Activated CD8-positive, alpha-beta memory T cell treated with anti-CD3 and anti-CD28 coated beads, Interleukin-2, amount 10 ng/mL, durations not matched to agents 7 days and 5 days (primary cell): ENCODE measurements around the gene ORM2. TPM values are rescaled to one million over a fixed set of nuclear protein-coding genes. Genes with fewer than 3 reads are reported as not detected.
A peak's percentile ranks its signal among the peaks of the same experiment; 100 is the strongest.

Experiments
- ATAC-seq: fragments of 150-1000 bp; cut with Tn5 transposase; one replicate; pipeline ENCODE4 v1.10.0; 2021; ENCODE audit warnings: moderate library complexity
- CTCF ChIA-PET: fragments of 350-600 bp; sonication (Branson Sonifier 250); formaldehyde crosslinking; loops from one replicate; lab custom pipeline; 2021; ENCODE audit warnings: antibody characterized with exemption; lab: Charles Lee
- DNase-seq: peaks from one replicate; pipeline ENCODE4 v3.0.0-alpha.2; 2020
- H3K27ac Mint-ChIP-seq: one replicate; pipeline ENCODE4 v1.8.0; 2021; ENCODE audit warnings: mild to moderate bottlenecking, mixed read lengths
- H3K27me3 Mint-ChIP-seq: one replicate; pipeline ENCODE4 v1.8.0; 2021; ENCODE audit warnings: mixed read lengths
- H3K36me3 Mint-ChIP-seq: one replicate; pipeline ENCODE4 v1.8.0; 2021; ENCODE audit warnings: mild to moderate bottlenecking, mixed read lengths
- H3K4me1 Mint-ChIP-seq: one replicate; pipeline ENCODE4 v1.8.0; 2021; ENCODE audit warnings: mixed read lengths
- H3K4me3 Mint-ChIP-seq: one replicate; pipeline ENCODE4 v1.8.0; 2021; ENCODE audit warnings: mild to moderate bottlenecking, moderate library complexity, mixed read lengths
- H3K9me3 Mint-ChIP-seq: one replicate; pipeline ENCODE4 v1.8.0; 2022; ENCODE audit warnings: low read depth, mixed read lengths
- total RNA-seq, 2 experiments: library from RNA; stranded (reverse); gene quantifications; one replicate each; pipeline ENCODE4 v1.2.3, GENCODE V29; 2021

The ORM2 gene
- total RNA-seq, 2 experiments from 2014 or later = not detected

DNA sequence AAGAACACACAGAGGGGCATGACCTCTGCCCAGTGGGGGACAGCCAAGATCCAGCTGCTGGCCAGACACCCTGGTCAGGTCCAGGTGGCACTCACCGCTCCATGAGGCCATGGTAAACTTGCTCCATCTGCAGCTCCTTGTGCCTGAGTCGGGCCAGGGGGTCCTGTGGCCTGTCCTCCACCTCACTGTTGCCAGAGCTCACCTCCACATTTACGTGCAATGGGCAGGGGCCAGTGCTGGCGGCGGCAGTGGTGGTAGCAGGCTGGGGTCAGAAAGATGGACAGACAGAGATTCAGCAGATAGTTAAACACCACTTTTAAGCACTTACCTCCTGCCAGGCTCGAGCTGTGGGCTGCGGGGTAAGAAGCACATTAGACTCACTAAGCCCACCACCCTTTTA, 30.1 kb downstream of the ORM2 start:
- Mint-ChIP-seq H3K9me3 (no peaks in the 10 kb centered on the region), H3K36me3 (peaks cover 88% of the 10 kb centered on the region), H3K27me3 (no peaks in the 10 kb centered on the region), H3K4me3 (no peak overlapping the region), H3K4me1 (peaks cover 65% of the 10 kb centered on the region), H3K27ac (peak overlapping the region; percentile 47)
- DNase-seq (no peak), ATAC-seq (no peak)
- CTCF ChIA-PET = interaction anchor here (1.4 kb wide), 1 partner anchor 26 kb away, joined by 3 read pairs; no protein-coding TSS in a partner anchor

DNA sequence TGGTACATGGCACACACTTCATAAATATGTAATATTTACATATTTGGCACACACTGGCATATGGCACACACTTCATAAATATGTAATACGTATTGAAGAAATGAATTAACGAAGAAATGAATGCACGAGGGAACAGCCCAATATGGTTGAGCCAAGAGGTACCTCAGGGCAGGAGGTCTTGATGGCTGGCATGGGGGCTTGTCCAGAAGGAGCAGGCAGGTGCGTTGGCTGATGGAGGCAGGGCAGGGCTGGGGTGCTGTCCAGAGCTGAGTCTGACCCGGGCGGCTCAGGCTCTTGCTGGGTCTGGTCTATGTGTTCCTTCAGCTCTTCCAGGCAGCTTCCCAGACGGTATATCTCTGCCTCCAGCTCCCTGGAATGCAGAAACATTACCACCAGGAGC, 31.9 kb downstream of the ORM2 start:
- Mint-ChIP-seq H3K27ac (peak overlapping the region; percentile 66), H3K36me3 (peaks cover 89% of the 10 kb centered on the region), H3K4me3 (no peak overlapping the region), H3K27me3 (no peaks in the 10 kb centered on the region), H3K9me3 (no peaks in the 10 kb centered on the region), H3K4me1 (peaks cover 75% of the 10 kb centered on the region)
- CTCF ChIA-PET = no interaction called here
- no peak for DNase-seq
- no peak for ATAC-seq

DNA sequence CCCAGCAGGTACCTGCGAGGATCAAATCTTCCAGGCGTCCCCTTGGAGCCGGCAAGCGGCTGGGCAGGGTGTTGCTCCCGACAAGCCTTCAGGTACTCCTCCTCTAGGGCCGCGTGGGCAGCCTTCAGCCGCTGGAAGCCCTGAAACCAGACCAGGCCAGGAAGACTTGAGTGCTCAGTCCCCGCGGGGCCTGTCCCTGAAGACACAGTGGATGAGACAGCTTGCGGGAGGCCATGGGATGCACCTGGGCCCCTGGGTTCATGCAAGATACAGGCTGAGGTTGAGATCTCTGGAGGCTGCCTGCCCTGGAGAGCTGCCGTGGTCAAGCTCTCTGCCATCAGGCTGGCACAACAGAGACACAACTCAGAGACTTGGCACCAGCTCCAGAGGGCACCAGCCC, 32.7 kb downstream of the ORM2 start:
- Mint-ChIP-seq H3K36me3 (peaks cover 91% of the 10 kb centered on the region), H3K27ac (peak overlapping the region; percentile 18), H3K4me1 (peaks cover 79% of the 10 kb centered on the region), H3K27me3 (no peaks in the 10 kb centered on the region), H3K9me3 (no peaks in the 10 kb centered on the region), H3K4me3 (no peak overlapping the region)
- CTCF ChIA-PET = interaction anchor here (0.9 to 7.3 kb wide), 3 partner anchors 10 to 23 kb away, joined by 3 to 135 read pairs (median 4); partner anchors contain the start of gene AKNA
- ATAC-seq (no peak), DNase-seq (no peak)

DNA sequence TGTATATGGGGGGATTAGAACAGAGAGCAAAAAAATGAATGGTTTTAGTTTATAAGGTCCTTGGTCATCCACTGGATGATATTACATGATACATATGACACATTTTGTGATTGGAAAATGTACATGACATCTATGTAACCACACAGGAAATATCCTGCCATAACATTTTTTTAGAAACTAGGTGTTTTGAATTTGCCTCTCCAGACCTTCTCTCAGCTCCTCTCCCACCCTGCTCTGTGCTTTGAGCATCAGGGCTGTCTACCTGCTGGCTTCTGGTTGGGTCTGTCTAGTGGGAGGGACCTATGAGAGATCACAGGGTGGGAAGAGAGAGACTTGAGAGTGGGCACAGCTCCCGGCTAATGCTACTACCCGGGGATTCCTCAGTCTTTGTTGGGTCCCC, 33.8 kb downstream of the ORM2 start:
- ATAC-seq = peak; percentile 40
- no peak for DNase-seq
- H3K4me3 Mint-ChIP-seq = peak overlapping the region; percentile 9
- H3K27me3 Mint-ChIP-seq = no peaks in the 10 kb centered on the region
- peaks cover 93% of the 10 kb centered on the region for H3K36me3 Mint-ChIP-seq
- H3K4me1 Mint-ChIP-seq = peaks cover 84% of the 10 kb centered on the region
- H3K9me3 Mint-ChIP-seq = no peaks in the 10 kb centered on the region
- peak overlapping the region; percentile 89 for H3K27ac Mint-ChIP-seq
- CTCF ChIA-PET = interaction anchor here (0.8 to 7.3 kb wide), 7 partner anchors 8 to 290 kb away, joined by 3 to 135 read pairs (median 3); partner anchors contain the start of gene AKNA

DNA sequence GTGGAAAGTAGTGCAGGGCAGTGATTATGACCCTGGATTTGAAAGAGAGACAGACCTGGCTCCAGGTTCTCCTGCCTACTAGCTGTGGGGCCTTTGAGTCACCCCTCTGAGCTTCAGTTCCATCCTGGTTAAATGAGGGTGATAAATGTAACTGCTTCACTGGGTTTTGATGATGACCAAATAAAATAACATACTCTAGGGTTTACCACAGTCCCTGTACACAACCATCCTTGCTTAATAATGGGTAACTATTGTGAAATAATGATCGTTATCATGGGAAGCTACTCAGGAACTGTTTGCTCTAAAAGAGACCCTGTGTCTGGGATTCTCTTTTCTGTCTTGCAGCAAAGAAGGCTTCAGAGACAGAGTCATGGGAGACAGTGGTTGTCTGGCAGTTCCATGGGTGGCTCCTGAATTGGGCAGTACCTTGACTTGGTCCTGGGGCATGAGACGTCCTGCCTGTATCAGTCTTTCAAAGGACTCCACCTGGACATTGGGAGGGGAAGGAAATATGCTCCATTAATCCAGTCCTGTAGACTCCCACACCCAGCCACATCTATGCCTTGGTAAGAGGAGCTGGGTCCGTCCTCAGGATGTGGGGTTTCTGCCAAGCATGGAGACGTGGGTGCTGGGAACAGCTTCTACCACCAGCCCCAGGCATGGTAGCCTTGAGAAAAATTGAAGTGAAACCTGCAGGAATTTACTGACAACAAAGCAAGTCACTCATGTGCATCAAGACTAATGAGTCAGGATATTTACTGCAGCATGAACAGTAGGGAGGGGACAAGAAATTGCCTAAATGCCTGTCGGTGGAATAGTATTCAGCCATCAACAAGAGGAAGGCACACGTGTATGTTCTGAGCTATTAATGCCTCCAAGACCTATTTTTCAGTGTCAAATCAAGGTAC, 34.7 kb downstream of the ORM2 start:
- CTCF ChIA-PET = interaction anchor here (0.7 to 7.3 kb wide), 9 partner anchors 9 to 289 kb away, joined by 3 to 135 read pairs (median 3); partner anchors contain the start of genes AKNA and ATP6V1G1
- Mint-ChIP-seq H3K9me3 (no peaks in the 10 kb centered on the region), H3K4me3 (peak overlapping the region; percentile 17), H3K36me3 (peaks cover 92% of the 10 kb centered on the region), H3K4me1 (peaks cover 90% of the 10 kb centered on the region), H3K27ac (peak overlapping the region; percentile 89), H3K27me3 (no peaks in the 10 kb centered on the region)
- DNase-seq = no peak
- ATAC-seq = no peak

DNA sequence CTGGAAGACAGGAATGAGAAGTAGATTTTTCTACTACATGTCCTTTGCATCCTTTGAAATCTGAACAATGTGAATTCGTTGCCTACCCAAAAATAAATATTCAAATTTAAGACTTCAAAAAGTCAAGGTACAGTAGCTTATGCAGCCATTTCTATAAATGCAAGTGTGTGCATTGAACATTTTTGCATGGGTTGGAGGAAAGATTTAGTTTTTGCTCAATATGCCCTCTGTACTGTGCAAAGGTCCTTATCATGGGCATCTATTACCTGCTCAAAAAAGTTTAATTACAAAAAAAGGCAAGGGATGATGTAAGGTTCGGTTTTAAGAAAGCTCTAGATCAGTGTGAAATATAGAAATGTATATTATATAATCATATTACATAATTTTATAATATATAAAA, 35.5 kb downstream of the ORM2 start:
- CTCF ChIA-PET = interaction anchor here (0.7 to 7.3 kb wide), 7 partner anchors 9 to 222 kb away, joined by 3 to 135 read pairs (median 4); partner anchors contain the start of genes AKNA and ATP6V1G1
- H3K36me3 Mint-ChIP-seq = peaks cover 93% of the 10 kb centered on the region
- H3K27ac Mint-ChIP-seq = peak overlapping the region; percentile 89
- no peak overlapping the region for H3K4me3 Mint-ChIP-seq
- H3K27me3 Mint-ChIP-seq = no peaks in the 10 kb centered on the region
- DNase-seq (no peak), ATAC-seq (no peak)
- no peaks in the 10 kb centered on the region for H3K9me3 Mint-ChIP-seq
- peaks cover 92% of the 10 kb centered on the region for H3K4me1 Mint-ChIP-seq

DNA sequence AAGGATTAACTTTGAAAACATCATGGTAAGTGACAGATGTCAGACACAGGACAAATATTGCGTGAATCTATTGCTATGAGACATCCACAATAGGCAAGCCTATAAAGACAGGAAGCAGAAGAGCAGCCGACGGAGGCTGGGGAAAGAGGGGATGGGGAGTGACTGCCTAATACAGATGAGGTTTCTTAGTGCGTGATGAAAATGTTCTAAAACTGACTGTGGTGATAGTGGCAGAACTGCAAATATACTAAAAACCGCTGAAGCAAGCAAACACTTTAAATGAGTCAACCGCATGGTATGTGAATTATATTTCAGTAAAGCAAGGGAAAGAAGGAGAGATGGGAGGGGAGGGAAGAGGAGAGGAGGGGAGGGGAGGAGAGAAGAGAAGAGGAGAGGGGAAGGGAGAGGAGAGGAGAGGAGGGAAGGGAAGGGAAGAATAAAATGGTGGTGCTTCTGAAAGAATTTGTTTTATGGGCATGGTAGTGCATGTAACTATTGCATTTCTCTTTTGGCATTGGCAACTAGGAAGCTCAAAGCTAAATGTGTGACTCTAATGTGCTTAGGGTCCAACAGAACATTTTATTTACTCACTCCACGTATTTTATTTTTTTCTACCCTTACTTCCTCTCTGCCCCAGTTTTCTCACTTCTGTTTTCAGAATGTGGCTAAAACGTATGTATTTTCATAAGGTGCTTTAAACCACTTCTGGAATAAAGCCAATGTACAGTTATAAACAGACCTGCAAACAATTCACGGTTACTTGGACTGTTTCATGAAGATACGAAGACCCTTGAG, 36.9 kb downstream of the ORM2 start:
- peak overlapping the region; percentile 89 for H3K27ac Mint-ChIP-seq
- no peaks in the 10 kb centered on the region for H3K27me3 Mint-ChIP-seq
- DNase-seq = peak; percentile 72
- H3K9me3 Mint-ChIP-seq = no peaks in the 10 kb centered on the region
- peak overlapping the region; percentile 50 for H3K4me3 Mint-ChIP-seq
- peak; percentile 61 for ATAC-seq
- CTCF ChIA-PET = interaction anchor here (1.4 to 7.3 kb wide), 4 partner anchors 10 to 40 kb away, joined by 3 to 135 read pairs (median 4); partner anchors contain the start of gene AKNA
- peaks cover 91% of the 10 kb centered on the region for H3K36me3 Mint-ChIP-seq
- peaks cover 91% of the 10 kb centered on the region for H3K4me1 Mint-ChIP-seq

DNA sequence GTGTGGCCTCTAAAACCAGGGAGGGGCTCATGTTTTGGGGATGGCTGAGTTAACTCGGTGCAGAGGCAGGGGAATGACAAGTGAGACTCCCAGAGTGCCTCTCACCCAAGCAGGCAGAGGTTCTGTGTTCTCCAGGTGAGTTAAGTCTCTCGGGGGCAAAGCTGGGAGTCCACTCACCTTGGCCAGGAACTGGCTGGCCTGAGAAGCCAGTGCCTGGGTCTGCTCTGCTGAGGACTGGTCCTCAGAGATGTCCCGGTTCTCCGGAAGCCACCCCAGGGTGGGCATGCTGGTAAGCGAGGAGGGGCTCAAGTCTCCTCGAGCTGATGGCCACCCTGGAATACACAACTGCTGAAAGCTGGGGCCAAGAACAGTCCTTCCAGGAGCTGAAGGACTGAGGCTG, 37.7 kb downstream of the ORM2 start:
- Mint-ChIP-seq H3K9me3 (no peaks in the 10 kb centered on the region), H3K27ac (peak overlapping the region; percentile 89), H3K4me1 (peaks cover 94% of the 10 kb centered on the region), H3K27me3 (no peaks in the 10 kb centered on the region), H3K4me3 (peak overlapping the region; percentile 50), H3K36me3 (peaks cover 90% of the 10 kb centered on the region)
- DNase-seq (no peak), ATAC-seq (no peak)
- CTCF ChIA-PET = interaction anchor here (0.6 to 7.3 kb wide), 6 partner anchors 10 to 286 kb away, joined by 3 to 135 read pairs (median 4); partner anchors contain the start of gene AKNA

DNA sequence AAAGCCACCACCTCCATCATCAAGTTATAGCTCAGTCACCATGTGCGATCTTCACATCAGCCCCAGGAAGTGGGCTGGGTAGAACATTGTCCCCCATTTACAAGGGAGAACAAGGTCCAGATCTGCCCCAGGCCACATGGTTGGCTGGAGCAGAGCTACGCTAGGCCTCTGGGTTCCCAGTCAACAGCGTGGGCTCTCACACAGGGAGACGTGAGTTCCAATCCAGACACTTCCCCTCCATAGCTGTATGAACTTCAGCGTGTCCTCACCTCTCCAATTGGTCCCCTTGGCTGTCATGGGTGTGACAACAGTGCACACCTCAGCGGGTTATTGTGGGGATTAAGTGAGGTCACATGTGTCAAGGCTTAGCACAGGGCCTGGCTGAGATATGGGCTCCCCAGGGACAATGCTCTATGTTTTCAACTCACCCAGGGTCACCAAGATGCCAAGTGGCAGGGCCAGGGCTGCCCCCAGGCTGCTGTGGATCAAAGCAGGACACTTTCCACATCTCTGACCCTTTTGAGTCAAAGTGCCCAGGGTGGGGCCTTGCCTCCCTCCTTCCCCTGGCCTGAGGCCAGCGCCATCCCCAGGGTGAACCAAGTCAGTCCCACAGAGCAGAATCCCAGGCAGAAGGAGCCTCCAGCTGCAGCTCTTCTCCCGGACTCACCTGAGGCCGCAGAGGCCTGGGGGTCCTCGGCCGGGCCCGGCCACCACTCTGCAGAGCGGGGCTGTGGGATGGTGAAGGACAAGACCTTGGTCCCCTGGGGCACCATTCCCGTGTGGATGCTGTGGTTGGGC, 38.3 kb downstream of the ORM2 start:
- peak overlapping the region; percentile 50 for H3K4me3 Mint-ChIP-seq
- DNase-seq = no peak
- no peaks in the 10 kb centered on the region for H3K27me3 Mint-ChIP-seq
- peaks cover 96% of the 10 kb centered on the region for H3K4me1 Mint-ChIP-seq
- CTCF ChIA-PET = interaction anchor here (0.6 to 7.3 kb wide), 6 partner anchors 10 to 286 kb away, joined by 3 to 135 read pairs (median 4); partner anchors contain the start of gene AKNA
- H3K9me3 Mint-ChIP-seq = no peaks in the 10 kb centered on the region
- peak overlapping the region; percentile 89 for H3K27ac Mint-ChIP-seq
- peak; percentile 8 for ATAC-seq
- H3K36me3 Mint-ChIP-seq = peaks cover 84% of the 10 kb centered on the region

DNA sequence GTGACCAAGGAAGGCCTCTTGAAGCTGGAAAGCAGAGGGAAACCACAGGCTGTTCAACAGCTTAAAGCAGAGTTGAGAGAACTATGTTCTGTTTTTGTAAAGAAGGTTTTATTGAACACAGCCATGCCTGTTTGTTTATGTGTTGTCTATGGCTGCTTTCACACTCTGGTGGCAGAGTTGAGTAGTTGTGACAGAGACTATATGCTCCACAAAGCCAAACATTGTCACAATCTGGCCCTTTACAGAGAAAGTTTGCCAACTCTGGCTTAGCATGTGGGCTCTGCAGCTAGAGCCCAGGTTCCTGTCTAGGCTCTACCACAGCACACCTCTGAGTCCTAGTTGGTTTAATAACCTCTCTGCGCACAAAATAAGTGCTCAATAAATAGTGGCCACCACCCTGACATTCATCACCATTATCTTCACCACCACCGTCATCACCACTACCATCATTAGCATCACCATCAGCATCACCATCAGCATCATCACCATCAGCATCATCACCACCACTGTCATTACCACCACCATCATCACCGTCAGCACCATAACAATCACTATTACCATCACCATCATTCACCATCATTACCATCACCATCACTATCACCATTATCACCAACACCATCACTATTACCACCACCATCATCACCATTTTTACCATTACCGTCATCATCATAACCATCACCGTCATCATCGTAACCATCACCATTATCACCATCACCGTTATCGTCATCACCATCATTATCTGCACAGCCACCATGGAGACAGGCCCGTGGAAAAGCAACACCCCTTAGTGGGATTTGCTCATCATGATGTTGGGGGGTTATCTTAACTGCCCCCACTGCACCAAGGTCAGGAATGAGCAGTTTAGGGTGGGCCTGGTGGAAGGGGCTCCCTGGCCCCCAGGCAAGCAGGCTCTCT, 39.8 kb downstream of the ORM2 start:
- Mint-ChIP-seq H3K36me3 (peaks cover 80% of the 10 kb centered on the region), H3K4me1 (peaks cover 96% of the 10 kb centered on the region), H3K9me3 (no peaks in the 10 kb centered on the region), H3K27me3 (no peaks in the 10 kb centered on the region), H3K4me3 (peak overlapping the region; percentile 3), H3K27ac (peak overlapping the region; percentile 71)
- ATAC-seq (no peak), DNase-seq (no peak)
- CTCF ChIA-PET = interaction anchor here (1.0 to 7.3 kb wide), 2 partner anchors 13 to 16 kb away, joined by 3 to 135 read pairs; partner anchors contain the start of gene AKNA

DNA sequence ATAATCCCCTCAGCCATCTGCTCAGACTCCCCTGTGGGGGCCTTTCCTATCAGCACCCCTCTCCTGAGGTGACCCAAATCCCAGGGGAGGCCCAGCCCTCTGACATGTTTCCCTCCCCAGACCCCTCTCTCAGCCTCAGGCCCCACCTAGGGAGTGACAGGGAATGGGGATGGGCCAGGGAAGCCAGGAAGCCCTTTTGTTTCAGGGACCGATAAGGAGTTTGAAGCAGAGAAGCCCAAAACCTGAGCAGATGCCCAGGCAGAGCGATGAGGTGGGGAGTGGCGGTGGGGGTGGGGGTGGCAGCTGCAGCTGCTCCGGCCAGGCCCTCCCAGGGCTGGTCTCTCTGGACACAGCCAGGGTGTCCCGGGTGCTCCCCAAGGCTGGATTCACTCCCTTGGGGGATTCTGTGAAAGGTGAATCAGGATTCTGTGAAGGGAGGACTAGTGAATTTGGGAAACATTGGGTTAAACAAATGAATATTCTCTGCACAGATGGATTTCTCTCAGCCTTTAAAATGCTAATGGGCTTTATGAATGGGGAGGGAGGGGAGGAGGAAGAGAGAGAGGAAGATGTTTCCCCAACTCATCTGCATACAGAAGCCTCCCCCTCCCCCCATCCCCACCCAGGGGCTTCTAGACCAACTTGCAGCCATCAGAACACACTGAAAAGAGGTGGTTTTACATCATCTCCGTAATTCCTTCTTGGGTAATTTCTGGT, 40.7 kb downstream of the ORM2 start:
- Mint-ChIP-seq H3K4me1 (peaks cover 96% of the 10 kb centered on the region), H3K27me3 (no peaks in the 10 kb centered on the region), H3K4me3 (no peak overlapping the region), H3K36me3 (peaks cover 80% of the 10 kb centered on the region), H3K9me3 (no peaks in the 10 kb centered on the region), H3K27ac (peak overlapping the region; percentile 93)
- CTCF ChIA-PET = interaction anchor here (1.4 to 4.4 kb wide), 2 partner anchors 15 to 23 kb away, joined by 3 to 71 read pairs; partner anchors contain the start of gene AKNA
- ATAC-seq (no peak), DNase-seq (no peak)
